Karpas-422 (cell line): ENCODE measurements around the gene SLC44A2. TPM values are rescaled to one million over a fixed set of nuclear protein-coding genes. Genes with fewer than 3 reads are reported as not detected.
A peak's percentile ranks its signal among the peaks of the same experiment; 100 is the strongest.

Experiments
- DNase-seq: peaks from one replicate; pipeline ENCODE4 v3.0.0-alpha.2; 2015
- H2AFZ ChIP-seq: fragments of 200-600 bp; sonication (generic); 2 replicates; pipeline ENCODE4 v1.6.1; 2014; ENCODE audit warnings: antibody characterized with exemption, low read length, mixed read lengths
- H3K27ac ChIP-seq: fragments of 200-600 bp; sonication (generic); 2 replicates; pipeline ENCODE4 v1.5.1; 2014; ENCODE audit warnings: mild to moderate bottlenecking, low read length, moderate library complexity
- H3K27me3 ChIP-seq: fragments of 200-600 bp; sonication (generic); 2 replicates; pipeline ENCODE4 v1.6.1; 2014; ENCODE audit warnings: low read length, mixed read lengths
- H3K36me3 ChIP-seq: fragments of 200-600 bp; sonication (generic); 2 replicates; pipeline ENCODE4 v1.6.1; 2014; ENCODE audit warnings: low read length, mixed read lengths; ENCODE audit not compliant: insufficient read depth
- H3K4me1 ChIP-seq: fragments of 200-600 bp; sonication (generic); 2 replicates; pipeline ENCODE4 v1.6.1; 2014; ENCODE audit warnings: mild to moderate bottlenecking, low read length, mixed read lengths
- H3K4me2 ChIP-seq: fragments of 200-600 bp; sonication (generic); 2 replicates; pipeline ENCODE4 v1.6.1; 2014; ENCODE audit warnings: low read length, low read depth, mild to moderate bottlenecking; ENCODE audit not compliant: poor library complexity, severe bottlenecking
- H3K4me3 ChIP-seq: fragments of 200-600 bp; sonication (generic); 2 replicates; pipeline ENCODE4 v1.5.1; 2014; ENCODE audit warnings: mild to moderate bottlenecking, antibody characterized with exemption, low read length, mixed read lengths
- H3K79me2 ChIP-seq: fragments of 200-600 bp; sonication (generic); 2 replicates; pipeline ENCODE4 v1.6.1; 2014; ENCODE audit warnings: mild to moderate bottlenecking, low read length, mixed read lengths
- H3K9ac ChIP-seq: fragments of 200-600 bp; sonication (generic); 2 replicates; pipeline ENCODE4 v1.6.0; 2014; ENCODE audit warnings: low read length
- H3K9me2 ChIP-seq: fragments of 200-600 bp; sonication (generic), shearing (Covaris generic); replicated peaks from 2 replicates; pipeline ENCODE4 v1.6.0; 2014; ENCODE audit warnings: mild to moderate bottlenecking, low read length, moderate library complexity; ENCODE audit not compliant: insufficient read depth
- H3K9me3 ChIP-seq: fragments of 300-700, 200-600 bp; sonication (generic); 2 replicates; pipeline ENCODE4 v1.6.1; 2014; ENCODE audit warnings: low read length, mixed read lengths
- H4K20me1 ChIP-seq: fragments of 200-600 bp; sonication (generic); 2 replicates; pipeline ENCODE4 v1.6.1; 2014; ENCODE audit warnings: mild to moderate bottlenecking, antibody characterized with exemption, low read length, low read depth; ENCODE audit not compliant: insufficient read depth
- total RNA-seq: library from RNA; depleted of rRNA; stranded (reverse); fragments of >200 nt; shearing (Covaris generic); gene quantifications from 2 replicates; pipeline ENCODE4 v1.2.3, GENCODE V29; 2014; ENCODE audit warnings: low replicate concordance

Gene SLC44A2
- total RNA-seq, 1 experiment from 2014 or later = 48.0 TPM

- Histone ChIP-seq H3K27ac (no peak overlapping the region), H3K4me1 (no peaks in the 10 kb centered on the region), H3K4me3 (no peak overlapping the region), H3K27me3 (no peaks in the 10 kb centered on the region), H2AFZ (no peak overlapping the region), H3K79me2 (peaks cover 24% of the 10 kb centered on the region), H3K4me2 (no peak overlapping the region), H3K36me3 (no peaks in the 10 kb centered on the region), H3K9me2 (no peaks in the 10 kb centered on the region), H3K9ac (no peak overlapping the region), H4K20me1 (0 out of 2 replicates have a peak, but pooled peaks cover 5% of the 10 kb centered on the region), H3K9me3 (no peaks in the 10 kb centered on the region)
- DNase-seq = no peak
Observed at GRCh38 chr19:10624585-10624984, 768 bp upstream of the SLC44A2 start.

DNA sequence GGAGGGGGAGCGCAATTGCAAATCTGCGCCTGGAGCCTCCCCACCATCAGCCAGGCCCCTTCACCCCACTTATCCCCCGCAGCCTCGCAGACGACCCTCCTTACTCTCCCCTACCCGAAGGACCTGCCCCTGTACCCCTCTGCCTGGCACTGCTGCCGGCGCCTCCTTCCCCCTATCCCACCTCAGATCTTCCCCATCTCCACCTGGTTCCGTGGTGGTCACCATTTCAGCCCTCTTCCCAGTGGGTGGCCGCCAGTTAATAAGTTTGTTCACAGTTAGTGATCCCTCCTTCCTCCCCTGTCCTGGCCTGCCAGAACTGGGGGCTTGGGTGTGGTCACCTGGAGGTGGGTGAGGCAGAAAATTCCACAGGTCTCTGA is 397 bp downstream of the SLC44A2 start:
- H3K4me3 ChIP-seq = no peak overlapping the region
- no peaks in the 10 kb centered on the region for H3K27me3 ChIP-seq
- H3K9me2 ChIP-seq = no peaks in the 10 kb centered on the region
- peaks cover 17% of the 10 kb centered on the region for H3K79me2 ChIP-seq
- no peaks in the 10 kb centered on the region for H3K4me1 ChIP-seq
- no peak for DNase-seq
- no peak overlapping the region for H2AFZ ChIP-seq
- H3K27ac ChIP-seq = no peak overlapping the region
- H4K20me1 ChIP-seq = 0 out of 2 replicates have a peak, but pooled peaks cover 1% of the 10 kb centered on the region
- no peak overlapping the region for H3K4me2 ChIP-seq
- no peaks in the 10 kb centered on the region for H3K36me3 ChIP-seq
- no peaks in the 10 kb centered on the region for H3K9me3 ChIP-seq
- no peak overlapping the region for H3K9ac ChIP-seq

DNA sequence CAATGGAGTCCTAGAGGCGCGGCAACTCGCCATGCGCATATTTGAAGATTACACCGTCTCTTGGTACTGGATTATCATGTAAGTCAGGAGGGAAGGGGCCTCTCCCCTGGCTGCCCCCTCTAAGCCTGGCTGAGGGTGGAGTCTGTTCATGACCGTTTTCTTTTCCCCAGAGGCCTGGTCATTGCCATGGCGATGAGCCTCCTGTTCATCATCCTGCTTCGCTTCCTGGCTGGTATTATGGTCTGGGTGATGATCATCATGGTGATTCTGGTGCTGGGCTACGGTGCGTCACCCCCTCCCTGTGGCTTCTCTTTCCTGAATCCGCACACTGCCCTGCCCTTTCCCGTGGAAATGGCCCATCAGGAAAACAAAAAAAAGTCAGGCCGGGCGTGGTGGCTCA is 6.5 kb downstream of the SLC44A2 start:
- Histone ChIP-seq H3K9me2 (no peaks in the 10 kb centered on the region), H3K9me3 (no peaks in the 10 kb centered on the region), H3K4me3 (no peak overlapping the region), H3K36me3 (0 out of 2 replicates have a peak, but pooled peaks cover 3% of the 10 kb centered on the region), H3K27me3 (no peaks in the 10 kb centered on the region), H3K27ac (no peak overlapping the region), H2AFZ (no peak overlapping the region), H4K20me1 (no peaks in the 10 kb centered on the region), H3K4me2 (no peak overlapping the region), H3K4me1 (no peaks in the 10 kb centered on the region), H3K79me2 (no peaks in the 10 kb centered on the region), H3K9ac (no peak overlapping the region)
- peak; percentile 53 for DNase-seq

DNA sequence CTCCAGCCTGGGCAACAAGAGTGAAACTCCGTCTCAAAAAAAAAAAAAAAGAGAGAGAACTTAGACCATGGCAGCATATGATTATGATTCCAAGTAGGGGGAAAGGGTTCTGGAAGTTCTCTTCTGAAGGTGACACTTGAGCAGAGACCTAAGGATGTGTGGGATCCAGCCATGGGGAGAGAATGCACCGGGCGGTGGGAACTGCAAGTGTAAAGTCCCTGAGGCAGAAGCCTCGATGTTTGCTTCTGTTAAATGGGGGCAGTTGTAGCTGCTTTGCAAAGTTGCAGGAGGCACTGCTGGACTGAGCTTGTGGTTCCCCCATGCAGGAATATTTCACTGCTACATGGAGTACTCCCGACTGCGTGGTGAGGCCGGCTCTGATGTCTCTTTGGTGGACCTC is 9.1 kb downstream of the SLC44A2 start:
- 0 out of 2 replicates have a peak, but pooled peaks cover 3% of the 10 kb centered on the region for H3K36me3 ChIP-seq
- no peaks in the 10 kb centered on the region for H3K27me3 ChIP-seq
- no peak for DNase-seq
- H3K9me2 ChIP-seq = no peaks in the 10 kb centered on the region
- H3K9ac ChIP-seq = no peak overlapping the region
- H3K79me2 ChIP-seq = no peaks in the 10 kb centered on the region
- no peak overlapping the region for H3K4me3 ChIP-seq
- H3K4me2 ChIP-seq = no peak overlapping the region
- H4K20me1 ChIP-seq = no peaks in the 10 kb centered on the region
- peaks cover 4% of the 10 kb centered on the region for H3K4me1 ChIP-seq
- H3K9me3 ChIP-seq = no peaks in the 10 kb centered on the region
- no peak overlapping the region for H2AFZ ChIP-seq
- H3K27ac ChIP-seq = no peak overlapping the region

DNA sequence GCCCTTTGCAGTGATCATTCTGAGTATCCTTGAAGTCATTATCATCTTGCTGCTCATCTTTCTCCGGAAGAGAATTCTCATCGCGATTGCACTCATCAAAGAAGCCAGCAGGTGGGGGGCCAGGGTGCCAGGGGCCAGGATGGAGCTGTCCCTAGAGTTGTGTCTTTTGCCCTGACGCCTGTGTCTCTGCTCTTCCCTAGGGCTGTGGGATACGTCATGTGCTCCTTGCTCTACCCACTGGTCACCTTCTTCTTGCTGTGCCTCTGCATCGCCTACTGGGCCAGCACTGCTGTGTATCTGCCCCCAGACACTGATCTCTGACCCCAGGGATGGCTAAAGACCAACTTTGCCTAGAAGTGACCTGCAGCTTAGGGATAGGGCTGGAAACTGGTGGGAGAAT is 9.6 kb downstream of the SLC44A2 start:
- H4K20me1 ChIP-seq = no peaks in the 10 kb centered on the region
- no peaks in the 10 kb centered on the region for H3K79me2 ChIP-seq
- no peak overlapping the region for H3K27ac ChIP-seq
- H2AFZ ChIP-seq = no peak overlapping the region
- H3K9me2 ChIP-seq = no peaks in the 10 kb centered on the region
- H3K27me3 ChIP-seq = no peaks in the 10 kb centered on the region
- no peak for DNase-seq
- H3K4me3 ChIP-seq = no peak overlapping the region
- peaks cover 7% of the 10 kb centered on the region for H3K4me1 ChIP-seq
- H3K9ac ChIP-seq = no peak overlapping the region
- H3K36me3 ChIP-seq = 0 out of 2 replicates have a peak, but pooled peaks cover 3% of the 10 kb centered on the region
- no peak overlapping the region for H3K4me2 ChIP-seq
- H3K9me3 ChIP-seq = no peaks in the 10 kb centered on the region

- no peak for DNase-seq
- Histone ChIP-seq H3K4me1 (peaks cover 7% of the 10 kb centered on the region), H3K27me3 (no peaks in the 10 kb centered on the region), H4K20me1 (no peaks in the 10 kb centered on the region), H3K9me2 (no peaks in the 10 kb centered on the region), H3K4me2 (no peak overlapping the region), H3K9me3 (no peaks in the 10 kb centered on the region), H3K36me3 (no peaks in the 10 kb centered on the region), H3K4me3 (no peak overlapping the region), H3K27ac (no peak overlapping the region), H3K79me2 (no peaks in the 10 kb centered on the region), H3K9ac (no peak overlapping the region), H2AFZ (no peak overlapping the region)
Observed at GRCh38 chr19:10636304-10636972, 11.1 kb downstream of the SLC44A2 start.

DNA sequence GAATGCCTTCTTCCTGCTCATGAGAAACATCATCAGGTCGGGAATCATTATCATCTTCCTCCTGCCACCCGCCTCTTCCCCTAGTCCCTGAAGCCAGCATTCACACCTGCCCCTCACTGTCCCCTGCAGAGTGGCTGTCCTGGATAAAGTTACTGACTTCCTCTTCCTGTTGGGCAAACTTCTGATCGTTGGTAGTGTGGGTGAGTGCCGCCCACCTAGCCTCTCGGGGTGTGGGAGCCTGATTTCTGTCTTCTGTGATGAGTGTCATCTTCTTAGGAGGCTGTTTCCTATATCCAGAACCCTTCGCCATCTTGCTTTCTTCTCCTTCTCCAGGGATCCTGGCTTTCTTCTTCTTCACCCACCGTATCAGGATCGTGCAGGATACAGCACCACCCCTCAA is 12.5 kb downstream of the SLC44A2 start:
- Histone ChIP-seq H3K27me3 (no peaks in the 10 kb centered on the region), H3K4me2 (no peak overlapping the region), H4K20me1 (no peaks in the 10 kb centered on the region), H3K79me2 (no peaks in the 10 kb centered on the region), H3K27ac (no peak overlapping the region), H3K4me1 (peaks cover 7% of the 10 kb centered on the region), H2AFZ (no peak overlapping the region), H3K4me3 (no peak overlapping the region), H3K9me2 (no peaks in the 10 kb centered on the region), H3K9ac (no peak overlapping the region), H3K36me3 (no peaks in the 10 kb centered on the region), H3K9me3 (no peaks in the 10 kb centered on the region)
- no peak for DNase-seq

GRCh38 chr19:10639836-10640235 is 14.5 kb downstream of the SLC44A2 start:
- peak; percentile 43 for DNase-seq
- Histone ChIP-seq H3K9me3 (no peaks in the 10 kb centered on the region), H3K27me3 (no peaks in the 10 kb centered on the region), H3K27ac (no peak overlapping the region), H3K4me3 (no peak overlapping the region), H3K36me3 (no peaks in the 10 kb centered on the region), H4K20me1 (no peaks in the 10 kb centered on the region), H3K4me1 (peaks cover 9% of the 10 kb centered on the region), H3K9me2 (no peaks in the 10 kb centered on the region), H3K4me2 (no peak overlapping the region), H2AFZ (no peak overlapping the region), H3K9ac (no peak overlapping the region), H3K79me2 (no peaks in the 10 kb centered on the region)
